HepG2 (cell line): ENCODE results near the gene MYO19. TPM values are rescaled to one million over a fixed set of nuclear protein-coding genes. Genes with fewer than 3 reads are reported as not detected.
A peak's percentile ranks its signal among the peaks of the same experiment; 100 is the strongest.

Experiments used
- BCL6 ChIP-seq: IDR thresholded peaks from 2 replicates; pipeline ENCODE4 v1.6.1; 2016; ENCODE audit warnings: missing genetic modification reagents, missing compliant biosample characterization
- CBFB ChIP-seq: sonication (generic); formaldehyde crosslinking; IDR thresholded peaks from 2 replicates; pipeline ENCODE4 v1.4.0; 2020; ENCODE audit warnings: missing genetic modification reagents
- FLYWCH1 ChIP-seq: sonication (generic); formaldehyde crosslinking; IDR thresholded peaks from 2 replicates; pipeline ENCODE4 v1.8.1; 2023; ENCODE audit warnings: mild to moderate bottlenecking, missing genetic modification reagents
- KDM3A ChIP-seq: IDR thresholded peaks from 2 replicates; pipeline ENCODE4 v1.6.1; 2018; ENCODE audit warnings: low read depth, missing compliant biosample characterization
- KDM5B ChIP-seq: sonication (generic); formaldehyde crosslinking; IDR thresholded peaks from 2 replicates; pipeline ENCODE4 v1.4.0; 2020; ENCODE audit warnings: missing genetic modification reagents, mild to moderate bottlenecking, borderline replicate concordance
- POGK ChIP-seq: sonication (generic); formaldehyde crosslinking; conservative IDR thresholded peaks from 2 replicates; pipeline ENCODE4 v1.8.0; 2022; ENCODE audit warnings: mild to moderate bottlenecking, moderate library complexity, missing genetic modification reagents
- RBM39 ChIP-seq: fragments of 200-400 bp; formaldehyde crosslinking; IDR thresholded peaks from one replicate; pipeline ENCODE4 v1.6.1; 2018; ENCODE audit warnings: antibody characterized with exemption, mild to moderate bottlenecking, low read depth, low read length; ENCODE audit not compliant: poor library complexity, severe bottlenecking
- REPIN1 ChIP-seq: sonication (generic); formaldehyde crosslinking; IDR thresholded peaks from 2 replicates; pipeline ENCODE4 v1.8.0; 2022; ENCODE audit warnings: missing genetic modification reagents, low read depth, mild to moderate bottlenecking, borderline replicate concordance
- ZNF407 ChIP-seq: sonication (generic); formaldehyde crosslinking; IDR thresholded peaks from one replicate; pipeline ENCODE4 v1.5.1; 2020; ENCODE audit warnings: mild to moderate bottlenecking, missing genetic modification reagents; ENCODE audit errors: not compliant biosample characterization
- ZNF460 ChIP-seq: sonication (generic); formaldehyde crosslinking; IDR thresholded peaks from 2 replicates; pipeline ENCODE4 v1.5.1; 2020; ENCODE audit warnings: missing genetic modification reagents, mild to moderate bottlenecking, borderline replicate concordance
- ZNF589 ChIP-seq: sonication (generic); formaldehyde crosslinking; conservative IDR thresholded peaks from 2 replicates; pipeline ENCODE4 v1.8.0; 2022; ENCODE audit warnings: mild to moderate bottlenecking, moderate library complexity, missing genetic modification reagents
- polyA plus RNA-seq, 8 experiments: library from polyadenylated mRNA; depleted of rRNA in 3 of 8; stranded (reverse) in 7 of 8; unstranded in 1 of 8; fragments of >200 nt; fragmentation: Illumina TruSeq in 4 of 8; extraction: Trizol in 4 of 8; gene quantifications; 2 replicates each; pipeline versions ENCODE4 v1.2.1 to v1.2.3, GENCODE V29; 2011 to 2016; ENCODE audit warnings: low read depth in 4 of 8, missing spikeins in 1 of 8, mixed read lengths in 1 of 8; ENCODE audit not compliant: insufficient read depth in 1 of 8
- total RNA-seq, 5 experiments: library from RNA; depleted of rRNA; stranded (reverse); fragments of >200 nt; fragmentation: Illumina TruSeq; extraction: Trizol; gene quantifications; 2 replicates each; pipeline ENCODE4 v1.2.3, GENCODE V29; 2016; ENCODE audit warnings: low read depth in 1 of 5
- TF ChIP-seq, protein P1 (sequence below): IDR thresholded peaks from 2 replicates; pipeline ENCODE4 v1.6.1; 2018; ENCODE audit warnings: missing genetic modification reagents
- TF ChIP-seq, protein P2 (sequence below), 2 experiments: sonication (generic) in 1 of 2; formaldehyde crosslinking in 1 of 2; IDR thresholded peaks; 2 replicates each; pipeline versions ENCODE4 v1.4.0 to v1.6.1; 2018 to 2020; ENCODE audit warnings: missing genetic modification reagents in 2 of 2, borderline replicate concordance in 1 of 2, low read depth in 1 of 2, mild to moderate bottlenecking in 1 of 2, missing biosample characterization in 1 of 2

MYO19 gene
- total and polyA plus RNA-seq, 2 of the 13 experiments (the other 11 are each of a cell fraction or from before 2014, with no cell fraction given): 75.7 to 82.3 TPM

GRCh38 chr17:36482611-36483504, 51.8 kb downstream of the MYO19 start (continued):
- TF ChIP-seq ZNF407 (CRISPR knock-in tag) (peak; percentile 89), CBFB (peak; percentile 69; the same call in 1 of the 2 replicates), FLYWCH1 (CRISPR knock-in tag) (peak; percentile 76; the same call in 1 of the 2 replicates), ZNF589 (CRISPR knock-in tag) (peak; percentile 93), ZNF460 (CRISPR knock-in tag) (peak; percentile 6; the same call in 1 of the 2 replicates), KDM3A (no peak; the same call in 1 of the 2 replicates), POGK (peak; percentile 93), REPIN1 (CRISPR knock-in tag) (peak; percentile 94), KDM5B (CRISPR knock-in tag) (peak; percentile 97), RBM39 (peak; percentile 19), BCL6 (CRISPR knock-in tag) (peak; percentile 42; the same call in 1 of the 2 replicates)
- TF ChIP-seq, protein P1, sequence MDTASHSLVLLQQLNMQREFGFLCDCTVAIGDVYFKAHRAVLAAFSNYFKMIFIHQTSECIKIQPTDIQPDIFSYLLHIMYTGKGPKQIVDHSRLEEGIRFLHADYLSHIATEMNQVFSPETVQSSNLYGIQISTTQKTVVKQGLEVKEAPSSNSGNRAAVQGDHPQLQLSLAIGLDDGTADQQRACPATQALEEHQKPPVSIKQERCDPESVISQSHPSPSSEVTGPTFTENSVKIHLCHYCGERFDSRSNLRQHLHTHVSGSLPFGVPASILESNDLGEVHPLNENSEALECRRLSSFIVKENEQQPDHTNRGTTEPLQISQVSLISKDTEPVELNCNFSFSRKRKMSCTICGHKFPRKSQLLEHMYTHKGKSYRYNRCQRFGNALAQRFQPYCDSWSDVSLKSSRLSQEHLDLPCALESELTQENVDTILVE (CRISPR knock-in tag): peak; percentile 38; the same call in 1 of the 2 replicates
- TF ChIP-seq, protein P2, sequence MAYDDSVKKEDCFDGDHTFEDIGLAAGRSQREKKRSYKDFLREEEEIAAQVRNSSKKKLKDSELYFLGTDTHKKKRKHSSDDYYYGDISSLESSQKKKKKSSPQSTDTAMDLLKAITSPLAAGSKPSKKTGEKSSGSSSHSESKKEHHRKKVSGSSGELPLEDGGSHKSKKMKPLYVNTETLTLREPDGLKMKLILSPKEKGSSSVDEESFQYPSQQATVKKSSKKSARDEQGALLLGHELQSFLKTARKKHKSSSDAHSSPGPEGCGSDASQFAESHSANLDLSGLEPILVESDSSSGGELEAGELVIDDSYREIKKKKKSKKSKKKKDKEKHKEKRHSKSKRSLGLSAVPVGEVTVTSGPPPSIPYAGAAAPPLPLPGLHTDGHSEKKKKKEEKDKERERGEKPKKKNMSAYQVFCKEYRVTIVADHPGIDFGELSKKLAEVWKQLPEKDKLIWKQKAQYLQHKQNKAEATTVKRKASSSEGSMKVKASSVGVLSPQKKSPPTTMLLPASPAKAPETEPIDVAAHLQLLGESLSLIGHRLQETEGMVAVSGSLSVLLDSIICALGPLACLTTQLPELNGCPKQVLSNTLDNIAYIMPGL (CRISPR knock-in tag; IDR thresholded peaks at IDR 0.05; ENCODE audit: borderline replicate concordance in 1 of 2, low read depth in 1 of 2): peak; percentile 92 to 96
